Measurements from ENCODE around the gene SLC25A51. TPM values are rescaled to one million over a fixed set of nuclear protein-coding genes. Genes with fewer than 3 reads are reported as not detected.
"Not testable (repeated sequence)": the region's sequence is repeated elsewhere in the genome, so short reads cannot be mapped to it uniquely, and the experiment has no call there.

The SLC25A51 gene
- total RNA-seq, 4 donors from 2014 or later = 32.2 to 67.8 (median 57.8) TPM

GRCh38 chr9:37914154-37914551 lies 10.2 kb upstream of the SLC25A51 start:
- Histone ChIP-seq H3K9me3 (no peaks in the 10 kb centered on the region), H3K4me1 (no peaks in the 10 kb centered on the region), H3K4me3 (no peak overlapping the region), H3K27me3 (no peaks in the 10 kb centered on the region), H3K27ac (no peak overlapping the region), H3K36me3 (peaks cover 0 to 12% (median 0%) of the 10 kb centered on the region in 3 donors)
- TF ChIP-seq CTCF (IDR thresholded peaks at IDR 0.05) (no peak), POLR2A (IDR thresholded peaks at IDR 0.05) (no peak)
- no peak for DNase-seq

- Histone ChIP-seq H3K36me3 (peaks cover 0 to 12% (median 0%) of the 10 kb centered on the region in 3 donors), H3K9me3 (no peaks in the 10 kb centered on the region), H3K4me3 (no peak overlapping the region), H3K27ac (no peak overlapping the region), H3K4me1 (no peaks in the 10 kb centered on the region), H3K27me3 (no peaks in the 10 kb centered on the region)
- peak; percentile 71 to 91 (median 85) for DNase-seq
- TF ChIP-seq POLR2A (IDR thresholded peaks at IDR 0.05) = no peak
- TF ChIP-seq CTCF (IDR thresholded peaks at IDR 0.05) = peak; percentile 84 to 98 (median 97)
Observed at GRCh38 chr9:37913480-37914153, 9.7 kb upstream of the SLC25A51 start.

GRCh38 chr9:37911271-37911681 lies 7.3 kb upstream of the SLC25A51 start:
- Histone ChIP-seq H3K27ac (no peak overlapping the region), H3K4me1 (no peaks in the 10 kb centered on the region), H3K4me3 (no peak overlapping the region), H3K9me3 (no peaks in the 10 kb centered on the region), H3K36me3 (no peaks in the 10 kb centered on the region), H3K27me3 (no peaks in the 10 kb centered on the region)
- DNase-seq = no peak
- TF ChIP-seq POLR2A (IDR thresholded peaks at IDR 0.05) (no peak), CTCF (IDR thresholded peaks at IDR 0.05) (no peak)

DNA sequence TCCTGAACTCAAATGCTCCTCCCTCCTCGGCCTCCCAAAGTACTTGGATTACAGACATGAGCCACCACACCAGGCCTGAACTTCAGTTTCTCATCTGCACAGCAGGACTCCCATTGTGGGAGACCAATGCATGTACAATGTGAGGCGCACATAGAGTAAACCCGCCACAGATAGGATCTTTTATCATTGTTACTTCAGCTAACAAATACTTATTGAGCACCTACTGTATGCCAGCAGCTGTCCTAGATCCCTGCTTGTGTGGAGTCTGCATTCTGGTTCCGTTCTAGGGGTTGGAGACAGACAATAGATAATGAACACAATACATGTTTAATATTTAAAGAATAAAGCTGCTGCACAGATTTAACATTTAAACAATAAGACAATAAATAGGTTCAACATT lies 6.3 kb upstream of the SLC25A51 start:
- Histone ChIP-seq H3K4me1 (peaks cover 0 to 1% (median 0%) of the 10 kb centered on the region in 4 donors), H3K27ac (no peak overlapping the region), H3K36me3 (no peaks in the 10 kb centered on the region), H3K9me3 (no peaks in the 10 kb centered on the region), H3K27me3 (no peaks in the 10 kb centered on the region), H3K4me3 (no peak overlapping the region)
- TF ChIP-seq POLR2A (IDR thresholded peaks at IDR 0.05) (no peak), CTCF (IDR thresholded peaks at IDR 0.05) (no peak)
- DNase-seq = no peak

DNA sequence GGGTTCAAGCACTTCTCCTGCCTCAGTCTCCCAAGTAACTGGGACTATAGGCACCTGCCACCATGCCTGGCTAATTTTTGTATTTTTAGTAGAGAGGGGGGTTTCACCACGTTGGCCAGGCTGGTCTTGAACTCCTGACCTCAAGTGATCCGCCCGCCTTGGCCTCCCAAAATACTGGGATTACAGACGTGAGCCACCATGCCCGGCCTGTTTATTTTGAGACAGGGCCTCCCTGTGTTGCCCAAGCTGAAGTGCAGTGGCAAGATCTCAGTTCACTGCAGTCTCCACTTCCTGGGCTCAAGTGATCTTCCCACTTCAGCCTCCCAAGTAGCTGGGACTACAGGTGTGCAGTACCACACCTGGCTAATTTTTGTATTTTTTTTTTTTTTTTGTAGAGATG lies 5.9 kb upstream of the SLC25A51 start:
- not testable (repeated sequence) for H3K27me3 ChIP-seq, H3K9me3 ChIP-seq, H3K4me3 ChIP-seq, H3K27ac ChIP-seq, H3K36me3 ChIP-seq, H3K4me1 ChIP-seq, DNase-seq

DNA sequence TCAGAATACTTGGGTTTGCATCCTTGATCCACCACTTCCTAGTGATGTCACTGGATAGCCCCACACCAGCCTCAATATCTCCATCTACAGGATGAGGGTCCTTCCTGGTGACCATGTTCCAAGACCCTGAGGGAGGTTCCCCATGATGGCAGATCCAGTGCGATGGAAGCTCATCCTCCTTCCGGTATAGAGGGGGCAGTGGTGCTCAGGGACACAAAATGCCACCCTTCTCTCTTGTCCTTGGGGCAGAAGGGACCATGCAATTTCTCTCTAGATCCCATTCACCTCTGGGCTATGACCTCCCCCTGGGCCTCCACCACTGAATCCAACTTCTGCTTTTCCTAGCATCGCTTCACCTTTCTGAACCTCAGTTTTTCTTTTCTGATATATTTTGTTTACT lies 5.4 kb upstream of the SLC25A51 start:
- Histone ChIP-seq H3K27ac (no peak overlapping the region), H3K4me1 (peaks cover 0 to 9% (median 3%) of the 10 kb centered on the region in 4 donors), H3K9me3 (no peaks in the 10 kb centered on the region), H3K4me3 (no peak overlapping the region), H3K36me3 (no peaks in the 10 kb centered on the region), H3K27me3 (no peaks in the 10 kb centered on the region)
- DNase-seq = no peak
- TF ChIP-seq POLR2A (IDR thresholded peaks at IDR 0.05) (no peak), CTCF (IDR thresholded peaks at IDR 0.05) (no peak)

Measured in Peyer's patch (tissue), 4 donors.